Suprapubic skin (tissue), 4 donors: Measurements from ENCODE around the gene RNF182. TPM values are rescaled to one million over a fixed set of nuclear protein-coding genes. Genes with fewer than 3 reads are reported as not detected.

Experiments
- DNase-seq, 2 donors: peaks; one replicate each; pipeline ENCODE4 v3.0.0-alpha.2; 2019; ENCODE audit warnings: low spot score in 2 of 2
- H3K27ac ChIP-seq: fragments of 200-600 bp; sonication (generic); one replicate; pipeline ENCODE4 v1.5.1; 2019
- H3K27me3 ChIP-seq: fragments of 200-600 bp; sonication (generic); one replicate; pipeline ENCODE4 v1.5.1; 2019
- H3K36me3 ChIP-seq: fragments of 200-600 bp; sonication (generic); one replicate; pipeline ENCODE4 v1.5.1; 2019
- H3K4me1 ChIP-seq: fragments of 200-600 bp; sonication (generic); one replicate; pipeline ENCODE4 v1.5.1; 2019
- H3K4me3 ChIP-seq: fragments of 200-600 bp; sonication (generic); one replicate; pipeline ENCODE4 v1.5.1; 2019; ENCODE audit warnings: mild to moderate bottlenecking
- H3K9me3 ChIP-seq: fragments of 200-600 bp; sonication (generic); one replicate; pipeline ENCODE4 v1.5.1; 2019
- EP300 ChIP-seq: sonication (generic); formaldehyde crosslinking; IDR thresholded peaks from one replicate; pipeline ENCODE4 v1.6.1; 2017; ENCODE audit warnings: antibody characterized with exemption
- POLR2A ChIP-seq, 2 donors: fragments of 450-650 bp; IDR thresholded peaks; one replicate each; pipeline ENCODE4 v1.6.1; 2017; ENCODE audit warnings: antibody characterized with exemption in 2 of 2, mild to moderate bottlenecking in 2 of 2, moderate library complexity in 2 of 2
- POLR2AphosphoS5 ChIP-seq, 3 donors: sonication (generic); formaldehyde crosslinking; IDR thresholded peaks; one replicate each; pipeline ENCODE4 v1.6.1; 2017; ENCODE audit warnings: antibody characterized with exemption in 3 of 3
- WGBS: methylation state at CpG from one replicate; pipeline ENCODE4 v1.1.5; 2018; 5-methylcytosine and 5-hydroxymethylcytosine counted together
- total RNA-seq, 4 donors: library from RNA; depleted of rRNA; stranded (reverse); fragments of >200 nt; gene quantifications; one replicate each; pipeline ENCODE4 v1.1.0, GENCODE V29; 2016
- TF ChIP-seq, protein P1 (sequence below), 2 donors: fragments of 200-600 bp in 1 of 2; fragments of 450-650 bp in 1 of 2; sonication (generic) in 1 of 2; IDR thresholded peaks; one replicate each; pipeline ENCODE4 v1.5.1; 2016 to 2019; ENCODE audit warnings: antibody characterized with exemption in 2 of 2, mild to moderate bottlenecking in 1 of 2, moderate library complexity in 1 of 2

Gene RNF182
- total RNA-seq, 4 donors from 2014 or later, result 0.11 to 1.0 (median 0.83) TPM

DNA sequence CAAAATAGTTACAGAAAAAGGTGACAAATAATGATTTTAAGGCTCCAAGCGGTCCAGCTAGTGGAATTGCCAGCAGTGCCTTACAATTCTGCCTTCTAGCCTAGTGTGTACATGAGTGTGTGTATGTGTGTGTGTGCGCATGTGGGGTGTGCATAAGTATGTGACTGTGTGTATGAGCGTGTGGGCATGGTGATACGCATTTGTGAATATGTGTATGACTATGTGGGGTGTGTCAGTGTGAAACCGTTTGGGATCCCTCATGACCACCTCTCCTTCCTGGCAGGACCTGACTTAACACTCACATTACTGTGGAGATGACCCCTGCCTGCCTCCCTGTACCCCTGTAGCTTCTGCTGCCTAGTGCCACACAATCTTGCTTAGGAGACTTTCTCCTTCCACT is 40.4 kb upstream of the RNF182 start:
- Histone ChIP-seq H3K27ac (no peak overlapping the region), H3K4me3 (no peak overlapping the region), H3K36me3 (no peaks in the 10 kb centered on the region), H3K4me1 (no peaks in the 10 kb centered on the region), H3K27me3 (no peaks in the 10 kb centered on the region), H3K9me3 (no peaks in the 10 kb centered on the region)
- DNase-seq, result no peak
- TF ChIP-seq POLR2AphosphoS5 (IDR thresholded peaks at IDR 0.05) (no peak), EP300 (no peak), POLR2A (IDR thresholded peaks at IDR 0.05) (no peak)
- TF ChIP-seq, protein P1, sequence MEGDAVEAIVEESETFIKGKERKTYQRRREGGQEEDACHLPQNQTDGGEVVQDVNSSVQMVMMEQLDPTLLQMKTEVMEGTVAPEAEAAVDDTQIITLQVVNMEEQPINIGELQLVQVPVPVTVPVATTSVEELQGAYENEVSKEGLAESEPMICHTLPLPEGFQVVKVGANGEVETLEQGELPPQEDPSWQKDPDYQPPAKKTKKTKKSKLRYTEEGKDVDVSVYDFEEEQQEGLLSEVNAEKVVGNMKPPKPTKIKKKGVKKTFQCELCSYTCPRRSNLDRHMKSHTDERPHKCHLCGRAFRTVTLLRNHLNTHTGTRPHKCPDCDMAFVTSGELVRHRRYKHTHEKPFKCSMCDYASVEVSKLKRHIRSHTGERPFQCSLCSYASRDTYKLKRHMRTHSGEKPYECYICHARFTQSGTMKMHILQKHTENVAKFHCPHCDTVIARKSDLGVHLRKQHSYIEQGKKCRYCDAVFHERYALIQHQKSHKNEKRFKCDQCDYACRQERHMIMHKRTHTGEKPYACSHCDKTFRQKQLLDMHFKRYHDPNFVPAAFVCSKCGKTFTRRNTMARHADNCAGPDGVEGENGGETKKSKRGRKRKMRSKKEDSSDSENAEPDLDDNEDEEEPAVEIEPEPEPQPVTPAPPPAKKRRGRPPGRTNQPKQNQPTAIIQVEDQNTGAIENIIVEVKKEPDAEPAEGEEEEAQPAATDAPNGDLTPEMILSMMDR (IDR thresholded peaks at IDR 0.05), result no peak
- WGBS, result 76% methylated on average over 5 of the region's 5 CpGs

- WGBS, result 65% methylated on average over 2 of the region's 2 CpGs
- H3K9me3 ChIP-seq, result no peaks in the 10 kb centered on the region
- H3K27me3 ChIP-seq, result no peaks in the 10 kb centered on the region
- TF ChIP-seq EP300 (no peak), POLR2AphosphoS5 (IDR thresholded peaks at IDR 0.05) (no peak), POLR2A (IDR thresholded peaks at IDR 0.05) (no peak)
- TF ChIP-seq, protein P1 (IDR thresholded peaks at IDR 0.05), result no peak
- no peaks in the 10 kb centered on the region for H3K36me3 ChIP-seq
- H3K27ac ChIP-seq, result no peak overlapping the region
- no peak overlapping the region for H3K4me3 ChIP-seq
- DNase-seq, result no peak
- no peaks in the 10 kb centered on the region for H3K4me1 ChIP-seq
These were observed 39.2 kb upstream of the RNF182 start for GRCh38 chr6:13885601-13886000.

DNA sequence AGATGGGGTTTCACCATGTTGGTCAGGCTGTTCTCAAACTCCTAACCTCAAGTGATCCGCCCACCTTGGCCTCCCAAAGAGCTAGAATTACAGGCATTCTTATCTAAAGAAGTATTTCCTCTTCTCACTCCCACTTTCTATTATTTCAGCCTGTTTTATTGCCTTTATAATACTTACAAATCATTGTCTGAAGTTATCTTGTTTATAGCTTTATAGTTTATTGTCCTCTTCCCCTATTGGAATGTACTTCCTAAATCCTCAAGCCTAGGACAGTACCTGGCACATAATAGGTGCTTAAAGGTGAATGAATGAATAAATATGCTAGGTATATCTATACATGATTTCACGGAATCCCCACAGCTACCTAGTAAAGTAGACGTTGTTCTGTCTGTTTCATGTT is 37.8 kb upstream of the RNF182 start:
- DNase-seq, result no peak
- Histone ChIP-seq H3K36me3 (no peaks in the 10 kb centered on the region), H3K4me1 (no peaks in the 10 kb centered on the region), H3K27ac (no peak overlapping the region), H3K27me3 (no peaks in the 10 kb centered on the region), H3K4me3 (no peak overlapping the region), H3K9me3 (no peaks in the 10 kb centered on the region)
- 97% methylated on average over 3 of the region's 3 CpGs for WGBS
- no peak for TF ChIP-seq EP300
- TF ChIP-seq POLR2AphosphoS5 (IDR thresholded peaks at IDR 0.05), result no peak
- TF ChIP-seq, protein P1 (IDR thresholded peaks at IDR 0.05), result no peak

- DNase-seq, result no peak
- no peaks in the 10 kb centered on the region for H3K9me3 ChIP-seq
- H3K27me3 ChIP-seq, result no peaks in the 10 kb centered on the region
- H3K36me3 ChIP-seq, result no peaks in the 10 kb centered on the region
- no peaks in the 10 kb centered on the region for H3K4me1 ChIP-seq
- no peak overlapping the region for H3K4me3 ChIP-seq
- TF ChIP-seq EP300 (no peak), POLR2A (IDR thresholded peaks at IDR 0.05) (no peak), POLR2AphosphoS5 (IDR thresholded peaks at IDR 0.05) (no peak)
- TF ChIP-seq, protein P1 (IDR thresholded peaks at IDR 0.05), result no peak
- no peak overlapping the region for H3K27ac ChIP-seq
- 96% methylated on average over 2 of the region's 2 CpGs for WGBS
These were observed 32.6 kb upstream of the RNF182 start for GRCh38 chr6:13892017-13892645.

DNA sequence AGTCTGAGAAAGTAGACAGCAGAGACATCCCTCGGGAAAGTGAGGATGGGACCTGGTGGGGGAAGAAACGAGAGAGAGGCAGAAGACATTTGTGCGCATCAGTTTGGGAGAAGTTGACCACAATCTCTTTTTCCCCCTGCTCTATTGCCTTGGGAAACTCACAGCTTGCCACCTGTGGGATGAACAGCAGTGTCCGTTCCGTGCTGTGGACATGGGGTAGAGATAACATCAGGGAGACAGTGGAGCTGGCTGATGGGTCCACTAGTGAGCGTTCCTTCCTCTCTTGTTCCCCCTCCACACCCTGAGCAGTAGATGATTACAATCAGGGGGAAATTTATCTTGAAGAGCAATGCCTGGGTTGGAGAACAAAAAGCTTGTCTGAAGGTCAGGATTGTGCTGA is 21.8 kb upstream of the RNF182 start:
- Histone ChIP-seq H3K9me3 (no peaks in the 10 kb centered on the region), H3K36me3 (no peaks in the 10 kb centered on the region), H3K4me3 (no peak overlapping the region), H3K27ac (no peak overlapping the region), H3K4me1 (no peaks in the 10 kb centered on the region), H3K27me3 (peaks cover 36% of the 10 kb centered on the region)
- DNase-seq, result no peak
- 80% methylated on average over 6 of the region's 6 CpGs for WGBS
- TF ChIP-seq POLR2AphosphoS5 (IDR thresholded peaks at IDR 0.05), result no peak
- no peak for TF ChIP-seq EP300

DNA sequence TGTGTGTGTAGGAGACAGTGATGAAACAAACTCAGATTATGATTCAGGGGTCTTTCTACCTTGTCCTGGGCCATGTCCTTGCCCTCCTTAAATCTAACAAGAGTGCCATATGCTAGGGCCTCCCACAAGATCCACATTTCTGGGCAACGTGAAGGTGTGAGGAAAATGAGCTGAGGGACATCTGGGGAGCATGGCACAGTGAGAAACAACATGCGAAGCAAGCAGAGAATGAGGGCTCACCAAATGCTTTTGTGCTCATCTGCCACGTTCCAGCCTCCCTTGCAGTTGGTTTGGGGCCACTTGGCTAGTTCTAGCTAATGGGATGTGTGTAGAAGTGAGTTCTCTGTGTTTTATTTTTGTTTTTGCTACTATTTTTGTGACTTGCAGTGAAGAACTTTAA is 21.4 kb upstream of the RNF182 start:
- H3K27me3 ChIP-seq, result peaks cover 38% of the 10 kb centered on the region
- H3K4me1 ChIP-seq, result no peaks in the 10 kb centered on the region
- H3K9me3 ChIP-seq, result no peaks in the 10 kb centered on the region
- TF ChIP-seq POLR2A (IDR thresholded peaks at IDR 0.05) (no peak), EP300 (no peak), POLR2AphosphoS5 (IDR thresholded peaks at IDR 0.05) (no peak)
- TF ChIP-seq, protein P1 (IDR thresholded peaks at IDR 0.05), result no peak
- no peak overlapping the region for H3K27ac ChIP-seq
- H3K4me3 ChIP-seq, result no peak overlapping the region
- no peak for DNase-seq
- WGBS, result 58% methylated on average over 3 of the region's 3 CpGs
- H3K36me3 ChIP-seq, result no peaks in the 10 kb centered on the region
